GM12864 (cell line): ENCODE results near the gene TMED4.

ENCODE experiments used
- DNase-seq: peaks from one replicate; pipeline ENCODE4 v3.0.0-alpha.2; 2011; ENCODE audit warnings: low read depth
- H3K4me3 ChIP-seq: 2 replicates; pipeline ENCODE4 v1.5.1; 2011; ENCODE audit warnings: mild to moderate bottlenecking, low read depth, low read length, control low read depth
- CTCF ChIP-seq: IDR thresholded peaks from 2 replicates; pipeline ENCODE4 v1.5.1; 2011; ENCODE audit warnings: low read depth, mild to moderate bottlenecking, moderate library complexity, low read length, control low read depth, inconsistent platforms; ENCODE audit errors: missing control alignments

TMED4 gene

GRCh38 chr7:44575054-44575453 lies 7.0 kb downstream of the TMED4 start:
- TF ChIP-seq CTCF: no peak
- DNase-seq: no peak
- no peak overlapping the region for H3K4me3 ChIP-seq

- H3K4me3 ChIP-seq: peak overlapping the region; percentile 91
- DNase-seq: no peak
- TF ChIP-seq CTCF: no peak
Observed at GRCh38 chr7:44574287-44574872, 7.7 kb downstream of the TMED4 start.

- no peak for TF ChIP-seq CTCF
- DNase-seq: peak; percentile 90
- peak within 1 kb of the TSS; percentile 91 for H3K4me3 ChIP-seq
Observed at GRCh38 chr7:44573464-44574286, 8.4 kb downstream of the TMED4 start, which contains the start of gene DDX56. Gene DDX56, minus strand, starts transcription at chr7:44573908. Its CDS starts 13 bp downstream, at chr7:44573895.

- no peak for DNase-seq
- H3K4me3 ChIP-seq: peak overlapping the region; percentile 91
- TF ChIP-seq CTCF: no peak
Observed at GRCh38 chr7:44572771-44573170, 9.3 kb downstream of the TMED4 start.

GRCh38 chr7:44569959-44570358 lies 12.1 kb downstream of the TMED4 start:
- no peak for DNase-seq
- no peak overlapping the region for H3K4me3 ChIP-seq
- no peak for TF ChIP-seq CTCF

- no peak for TF ChIP-seq CTCF
- no peak for DNase-seq
- H3K4me3 ChIP-seq: no peak overlapping the region
Observed at GRCh38 chr7:44568771-44569560, 13.1 kb downstream of the TMED4 start.
